GM20000 (cell line): ENCODE measurements around the gene RGS21.
A peak's percentile ranks its signal among the peaks of the same experiment; 100 is the strongest.
"Not testable (repeated sequence)": the region's sequence is repeated elsewhere in the genome, so short reads cannot be mapped to it uniquely, and the experiment has no call there.

Source experiments
- DNase-seq: peaks from one replicate; pipeline ENCODE4 v3.0.0; 2012; ENCODE audit warnings: low spot score
- CTCF ChIP-seq: IDR thresholded peaks from 2 replicates; pipeline ENCODE4 v1.5.1; 2012; ENCODE audit warnings: mild to moderate bottlenecking, control low read depth; ENCODE audit errors: extremely low read depth, missing control alignments

The RGS21 gene

GRCh38 chr1:192303029-192303428 is 13.8 kb upstream of the RGS21 start:
- DNase-seq = no peak
- TF ChIP-seq CTCF = no peak

DNA sequence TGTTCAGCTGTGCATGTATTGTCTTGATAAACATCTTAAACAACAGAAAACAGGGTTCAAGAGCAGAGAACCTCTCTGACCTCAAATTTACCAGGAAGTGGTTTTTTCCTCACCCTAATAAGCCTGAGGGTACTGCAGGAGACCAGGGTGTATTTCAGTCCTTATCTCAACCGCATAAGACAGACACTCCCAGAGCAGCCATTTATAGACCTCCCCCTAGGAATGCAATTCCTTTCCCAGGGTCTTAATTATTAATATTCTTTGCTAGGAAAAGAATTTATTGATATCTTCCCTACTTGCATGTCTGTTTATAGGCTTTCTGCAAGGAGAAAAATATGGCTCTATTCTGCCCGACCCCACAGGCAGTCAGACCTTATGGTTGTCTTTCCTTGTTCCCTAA is 8.5 kb upstream of the RGS21 start:
- DNase-seq = not testable (repeated sequence)

GRCh38 chr1:192311281-192311680 is 5.5 kb upstream of the RGS21 start:
- no peak for DNase-seq
- peak; percentile 6 for TF ChIP-seq CTCF

GRCh38 chr1:192327997-192328396 is 11.2 kb downstream of the RGS21 start:
- DNase-seq = no peak
- no peak for TF ChIP-seq CTCF

- no peak for TF ChIP-seq CTCF
- DNase-seq = no peak
Observed at GRCh38 chr1:192342842-192343241, 26.1 kb downstream of the RGS21 start.

DNA sequence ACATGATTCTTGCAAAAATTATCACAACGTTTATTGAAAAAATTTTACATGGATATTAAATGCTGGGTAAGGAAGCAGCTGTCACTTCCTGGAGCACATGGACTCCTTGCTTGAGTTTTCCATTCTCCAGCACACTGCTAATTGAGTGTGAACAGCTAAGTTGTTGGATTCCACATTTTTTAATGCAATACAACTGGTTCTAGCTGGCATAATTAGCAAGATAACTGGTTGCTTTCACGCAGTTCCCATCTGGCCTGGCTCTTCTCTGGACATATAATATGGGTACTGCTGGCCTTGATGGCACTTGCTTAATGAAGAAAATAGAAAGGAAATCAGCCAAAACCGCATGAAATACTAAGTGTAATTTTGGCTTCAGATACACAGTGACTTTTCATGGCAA is 26.6 kb downstream of the RGS21 start:
- TF ChIP-seq CTCF = no peak
- DNase-seq = no peak

DNA sequence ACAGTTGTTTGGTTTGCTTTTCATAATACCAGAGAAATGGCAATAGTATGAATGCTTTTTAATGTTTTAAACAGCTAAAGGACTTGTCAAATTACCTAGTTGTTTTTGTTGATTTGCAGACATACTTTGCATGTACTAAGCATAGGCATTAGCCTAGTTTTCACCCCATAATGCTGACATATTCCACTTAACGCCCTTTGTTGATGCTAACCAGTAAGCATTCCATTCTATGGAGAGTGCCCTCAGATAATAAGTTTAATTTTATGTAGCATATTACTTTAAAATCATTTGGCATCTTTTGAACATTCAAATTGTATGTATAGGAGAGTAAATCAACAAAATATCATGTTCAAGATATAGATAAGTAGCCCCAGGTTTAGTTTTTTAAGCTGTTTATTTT is 32.5 kb downstream of the RGS21 start:
- no peak for TF ChIP-seq CTCF
- no peak for DNase-seq

- no peak for DNase-seq
- TF ChIP-seq CTCF = no peak
Observed at GRCh38 chr1:192350356-192350755, 33.6 kb downstream of the RGS21 start.
